EH (cell line): Measurements from ENCODE around the gene YOD1.

ENCODE experiments used
- DNase-seq: peaks from one replicate; pipeline ENCODE4 v3.0.0-alpha.2; 2015; ENCODE audit warnings: low read depth

YOD1 gene

DNA sequence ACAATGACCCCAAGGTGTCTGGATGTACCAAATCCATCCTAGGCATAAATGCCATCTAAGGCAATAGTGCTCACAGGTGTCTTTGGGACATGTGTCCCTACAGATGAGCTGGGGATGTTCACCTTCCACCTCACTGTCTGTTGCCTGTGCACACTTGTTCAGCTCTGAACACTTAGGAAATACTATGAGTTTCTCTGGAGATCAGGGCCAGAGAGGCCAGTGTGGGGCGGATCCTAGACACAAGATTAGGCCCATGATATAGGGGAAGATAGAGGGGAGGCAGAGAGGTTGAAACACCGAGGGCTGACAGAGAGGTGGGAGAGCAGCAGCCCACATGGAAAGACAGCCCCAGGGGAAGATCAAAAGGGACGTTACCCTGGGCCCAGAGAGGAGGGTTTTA, 44.1 kb downstream of the YOD1 start:
- DNase-seq, result no peak

DNA sequence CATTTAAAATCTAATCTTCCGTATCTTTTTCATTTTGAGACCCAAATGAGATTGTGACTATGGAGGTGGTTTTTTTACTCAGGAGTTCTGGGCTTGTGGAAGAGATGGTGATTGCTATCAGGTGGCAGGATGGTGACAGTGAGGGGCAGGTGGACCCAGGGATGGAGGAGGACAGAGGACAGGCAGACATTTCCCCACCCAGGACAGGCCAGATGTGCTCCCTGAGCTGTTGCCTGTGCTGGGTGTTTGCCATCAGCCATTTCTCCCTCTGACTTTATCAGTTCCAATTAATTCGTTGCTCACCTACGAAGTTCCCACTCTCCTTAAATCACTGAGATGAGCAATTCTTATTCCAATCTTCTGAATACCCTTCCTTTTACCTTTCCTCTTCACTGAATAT, 44.9 kb downstream of the YOD1 start:
- DNase-seq, result no peak

GRCh38 chr1:207004931-207005830, 45.8 kb downstream of the YOD1 start:
- peak; percentile 86 for DNase-seq

GRCh38 chr1:207003210-207003609, 47.8 kb downstream of the YOD1 start:
- DNase-seq, result no peak

DNA sequence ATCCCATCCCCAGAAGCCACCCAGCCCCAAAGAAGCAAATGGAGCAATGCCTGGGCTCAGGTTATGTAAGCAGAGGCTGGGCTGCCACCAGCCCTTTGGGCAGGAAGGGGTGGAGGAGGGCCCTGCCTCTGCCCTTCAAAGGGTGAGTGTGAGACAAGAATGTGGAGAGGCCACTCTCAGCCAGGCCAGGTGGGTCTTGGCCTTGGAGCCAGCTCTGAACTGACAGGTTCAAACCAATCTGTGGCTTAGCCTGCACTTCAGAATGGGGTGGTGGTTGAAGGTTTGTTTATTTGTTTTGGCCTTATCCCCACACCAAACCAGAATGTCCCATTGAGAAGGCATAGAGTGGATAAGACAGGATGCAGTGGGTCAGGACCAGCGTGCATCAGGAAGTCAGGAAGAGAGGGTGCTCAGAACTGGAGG, 48.3 kb downstream of the YOD1 start:
- peak; percentile 50 for DNase-seq

DNA sequence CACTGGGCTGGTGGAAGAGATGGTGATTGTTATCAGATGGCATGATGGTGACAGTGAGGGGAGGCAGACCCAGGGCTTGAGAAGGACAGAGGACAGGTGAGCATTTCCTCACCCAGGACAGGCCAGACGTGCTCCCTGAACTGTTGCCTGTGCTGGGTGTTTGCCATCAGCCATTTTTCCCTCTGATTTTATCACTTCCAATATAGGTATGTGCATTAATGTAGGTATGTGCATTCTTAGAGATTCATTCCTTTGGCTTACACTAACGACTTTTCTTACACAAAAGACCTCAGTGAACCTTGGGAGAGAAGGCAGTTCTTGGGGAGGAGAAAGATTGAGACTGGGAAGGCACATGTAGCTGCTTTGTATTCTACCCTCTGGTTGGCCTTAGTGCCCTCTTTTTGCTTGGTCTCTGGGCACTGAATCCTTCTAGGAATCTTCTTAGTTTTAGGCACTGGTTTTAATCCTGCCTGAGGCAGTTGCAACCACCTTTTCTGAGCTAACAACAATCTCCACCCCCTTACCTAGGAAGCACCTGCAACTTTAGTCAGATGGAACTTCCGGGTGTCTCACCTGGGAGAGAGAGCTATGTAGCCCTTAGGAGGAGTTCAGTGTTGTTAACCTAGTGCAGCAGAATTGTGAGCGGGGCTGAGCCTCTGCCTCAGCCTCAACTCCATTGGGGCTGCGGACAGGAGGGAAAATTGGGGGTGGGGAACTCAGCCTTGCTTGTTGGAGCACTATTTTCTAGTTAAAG, 49.3 kb downstream of the YOD1 start:
- no peak for DNase-seq

DNA sequence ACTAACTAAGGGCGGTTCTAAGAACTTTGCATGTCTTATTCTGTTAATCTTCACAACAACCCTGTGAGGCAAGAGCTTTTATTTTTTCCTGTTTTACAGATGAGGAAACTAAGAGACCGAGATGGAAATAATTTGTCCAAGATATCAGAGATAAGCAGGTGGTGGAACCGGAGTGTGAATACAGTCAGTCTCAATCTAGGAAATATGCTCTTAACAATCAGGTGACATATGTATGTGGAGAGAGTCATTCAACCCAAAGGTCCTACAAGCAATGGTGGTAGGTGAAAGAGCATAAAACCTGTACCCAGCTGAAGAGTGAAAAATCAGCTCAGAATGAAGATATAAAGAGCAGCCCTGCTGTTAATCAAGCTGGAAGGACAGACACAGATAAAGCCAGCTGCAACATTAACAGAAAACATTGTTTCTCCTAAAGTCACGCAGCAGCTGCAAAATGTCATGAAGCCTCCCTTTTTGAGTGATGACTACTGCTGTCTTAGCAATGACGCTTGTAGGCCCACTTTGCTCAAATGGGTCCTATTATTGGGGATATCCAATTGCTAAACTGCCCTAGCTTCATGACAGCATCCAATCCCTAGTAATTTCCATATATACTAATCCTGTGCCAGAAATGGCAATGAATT, 50.2 kb downstream of the YOD1 start:
- DNase-seq, result no peak

DNA sequence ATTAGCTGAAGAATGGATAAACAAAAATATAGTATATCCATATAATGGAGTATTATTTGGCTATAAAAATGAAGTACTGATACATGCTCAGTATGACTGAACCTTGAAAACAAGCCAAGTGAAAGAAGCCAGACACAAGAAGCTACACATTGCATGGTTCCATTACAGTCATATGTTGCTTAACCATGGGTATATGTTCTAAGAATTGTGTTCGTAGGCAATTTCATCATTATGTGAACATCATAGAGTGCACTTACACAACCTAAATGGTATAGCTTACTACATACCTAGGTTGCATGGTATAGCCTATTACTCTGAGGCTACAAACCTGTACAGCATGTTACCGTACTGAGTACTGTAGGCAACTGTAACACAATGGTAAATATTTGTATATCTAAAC, 52.2 kb downstream of the YOD1 start:
- DNase-seq, result no peak
